G401.6 (cell line): ENCODE measurements around the gene LEMD1.
A peak's percentile ranks its signal among the peaks of the same experiment; 100 is the strongest.

Source experiments
- FAIRE-seq: peaks from 2 replicates; lab custom pipeline; 2012; peaks lifted over from hg19 to GRCh38; lab: Jason Lieb, UNC

LEMD1 gene

GRCh38 chr1:205354259-205355074 lies 67.4 kb downstream of the LEMD1 start:
- FAIRE-seq: peak; percentile 88

DNA sequence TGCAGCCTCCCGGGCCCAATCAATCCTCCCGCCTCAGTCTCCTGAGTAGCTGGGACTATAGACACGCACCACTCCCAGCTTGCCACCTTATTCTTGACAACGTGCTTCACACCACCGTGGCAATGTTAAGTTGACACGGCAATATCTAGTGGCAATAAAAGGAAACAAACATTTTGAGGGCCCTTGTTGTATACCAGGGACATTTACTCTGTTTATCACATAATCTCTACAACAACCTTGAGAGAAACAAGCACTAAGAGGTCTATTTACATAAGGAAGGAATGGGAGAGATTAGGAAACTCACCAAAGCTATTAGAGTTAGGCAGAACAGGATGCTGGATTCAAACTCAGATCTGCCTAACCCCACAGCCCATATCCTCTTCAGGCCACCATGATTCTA lies 68.2 kb downstream of the LEMD1 start:
- FAIRE-seq: no peak

DNA sequence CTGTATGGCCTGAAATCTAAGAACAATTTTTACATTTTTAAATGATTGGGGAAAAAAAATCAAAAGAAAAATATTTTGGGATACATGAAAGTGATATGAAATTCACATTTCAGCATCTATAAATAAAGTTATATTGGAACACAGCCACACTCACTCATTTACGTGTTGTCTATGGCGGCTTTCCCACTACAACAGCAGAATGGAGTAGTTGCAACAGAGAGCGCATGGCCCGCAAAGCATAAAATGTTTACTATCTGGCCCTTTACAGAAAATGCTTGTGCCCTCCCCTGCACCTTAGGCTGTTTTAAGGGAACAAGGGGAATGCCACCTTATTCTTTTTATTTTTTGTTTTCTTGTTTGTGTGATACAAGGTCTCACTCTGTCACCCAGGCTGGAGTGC lies 68.7 kb downstream of the LEMD1 start:
- no peak for FAIRE-seq

DNA sequence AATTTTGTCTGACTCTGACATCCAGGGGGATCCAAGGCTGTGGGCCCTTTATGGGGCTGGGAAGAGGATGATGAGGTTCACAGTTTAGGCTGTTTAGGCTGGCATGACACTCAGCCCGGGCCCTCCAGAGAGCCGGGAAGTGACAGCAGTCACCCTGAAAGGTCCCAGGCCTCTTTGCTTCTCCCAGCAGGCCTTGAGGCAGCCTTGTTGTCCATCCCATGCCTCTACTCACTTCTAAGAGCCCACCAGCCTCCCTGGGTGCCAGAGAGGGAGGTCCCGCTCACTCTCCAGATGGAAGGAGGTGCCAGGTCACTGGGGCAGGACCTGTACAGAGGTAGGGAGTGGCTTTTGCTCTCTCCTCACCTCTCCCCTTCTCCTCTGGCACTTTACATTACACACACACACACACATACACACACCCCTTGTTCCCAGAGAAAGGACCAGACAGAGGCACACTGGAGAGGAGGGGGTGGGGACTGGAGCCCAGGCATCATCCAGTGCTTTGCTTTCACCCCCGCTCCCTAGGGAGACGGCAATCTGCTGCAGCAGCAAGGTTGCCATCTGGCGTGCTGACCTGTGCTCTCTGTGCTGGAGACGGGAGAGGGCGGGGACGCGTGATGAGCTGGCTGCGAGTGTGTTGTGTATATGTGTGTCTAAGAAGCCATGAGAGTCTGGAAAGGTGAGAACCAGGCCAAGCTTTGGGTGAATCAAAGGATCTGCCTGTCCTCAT lies 69.7 kb downstream of the LEMD1 start:
- FAIRE-seq: no peak

- no peak for FAIRE-seq
These were observed 71.1 kb downstream of the LEMD1 start for GRCh38 chr1:205350691-205351141.

- FAIRE-seq: no peak
These were observed 71.7 kb downstream of the LEMD1 start for GRCh38 chr1:205350124-205350523.

- FAIRE-seq: no peak
These were observed 73.0 kb downstream of the LEMD1 start for GRCh38 chr1:205348554-205349487.

DNA sequence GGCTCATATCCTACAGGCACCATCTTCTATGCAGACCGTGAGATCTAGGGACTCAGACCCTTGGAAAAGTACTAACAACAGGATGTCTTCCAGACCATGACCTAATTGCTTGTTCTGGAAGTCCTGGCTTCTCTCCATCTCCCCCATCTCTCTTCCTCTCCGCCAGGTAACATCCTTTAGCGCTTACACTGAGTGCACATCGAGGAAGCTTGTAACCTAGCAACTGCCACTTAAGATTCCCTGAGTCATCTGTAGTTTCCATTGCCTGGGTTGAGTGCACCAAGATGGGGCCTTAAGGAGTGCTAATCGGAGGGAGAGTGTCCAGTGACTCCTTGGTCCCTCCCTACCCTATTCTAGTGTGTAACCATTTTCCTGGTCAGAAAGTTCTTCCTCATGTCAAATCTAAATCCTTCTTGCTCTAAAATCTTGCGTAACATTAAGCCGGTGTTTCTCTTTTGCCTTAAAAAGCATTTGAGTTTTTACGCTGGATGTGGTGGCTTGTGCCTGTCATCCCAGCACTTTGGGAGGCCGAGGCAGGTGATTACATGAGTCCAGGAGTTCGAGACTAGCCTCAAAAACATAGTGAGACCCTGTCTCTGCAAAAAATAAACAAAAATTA lies 74.8 kb downstream of the LEMD1 start:
- no peak for FAIRE-seq

DNA sequence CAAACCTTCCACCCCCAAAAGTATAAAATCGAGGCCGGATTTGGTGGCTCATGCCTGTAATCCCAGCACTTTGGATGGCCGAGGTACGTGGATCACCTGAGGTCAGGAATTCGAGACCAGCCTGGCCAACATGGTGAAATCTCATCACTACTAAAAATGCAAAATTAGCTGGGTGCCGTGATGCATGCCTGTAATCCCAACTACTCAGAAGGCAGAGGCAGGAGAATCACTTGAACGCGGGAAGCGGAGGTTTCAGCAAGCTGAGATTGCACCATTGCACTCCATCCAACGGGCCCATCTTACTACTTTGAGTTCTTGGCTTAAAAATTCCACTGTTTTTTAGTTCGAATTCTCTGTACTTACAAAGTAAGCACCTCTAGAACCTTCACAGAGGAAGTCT lies 76.1 kb downstream of the LEMD1 start:
- FAIRE-seq: no peak

- no peak for FAIRE-seq
These were observed 77.6 kb downstream of the LEMD1 start for GRCh38 chr1:205344066-205344928.

DNA sequence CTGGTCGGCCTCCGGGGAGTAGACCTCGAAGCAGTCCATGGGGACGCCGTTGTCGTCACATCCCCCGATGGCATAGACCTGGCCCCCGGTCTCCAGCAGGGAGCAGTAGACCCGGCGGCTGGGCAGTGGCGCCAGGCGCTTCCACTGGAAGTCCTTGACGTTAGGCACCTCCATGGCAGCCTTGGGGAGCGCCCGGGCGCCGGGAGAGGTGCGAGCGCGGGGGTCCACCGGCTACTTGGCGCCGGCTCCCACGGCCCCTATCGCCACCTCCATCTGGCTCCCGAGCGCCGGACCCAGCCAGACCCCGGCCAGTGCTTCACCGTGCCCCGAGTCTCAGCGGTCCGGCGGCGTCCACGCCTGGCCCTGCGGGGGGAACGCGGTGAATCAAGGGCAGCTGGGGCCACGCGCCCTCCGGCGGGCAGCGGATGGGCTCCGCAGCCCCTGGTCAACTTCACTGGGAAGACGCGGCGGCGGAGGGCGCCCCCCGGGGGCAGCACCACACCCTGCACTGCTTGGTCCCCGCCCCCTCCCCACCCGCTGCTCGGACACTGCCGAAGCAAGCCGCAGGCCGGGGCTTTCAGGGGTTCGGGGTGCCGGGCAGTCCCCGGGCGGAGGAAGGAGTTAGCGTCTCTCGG lies 78.3 kb downstream of the LEMD1 start:
- no peak for FAIRE-seq

DNA sequence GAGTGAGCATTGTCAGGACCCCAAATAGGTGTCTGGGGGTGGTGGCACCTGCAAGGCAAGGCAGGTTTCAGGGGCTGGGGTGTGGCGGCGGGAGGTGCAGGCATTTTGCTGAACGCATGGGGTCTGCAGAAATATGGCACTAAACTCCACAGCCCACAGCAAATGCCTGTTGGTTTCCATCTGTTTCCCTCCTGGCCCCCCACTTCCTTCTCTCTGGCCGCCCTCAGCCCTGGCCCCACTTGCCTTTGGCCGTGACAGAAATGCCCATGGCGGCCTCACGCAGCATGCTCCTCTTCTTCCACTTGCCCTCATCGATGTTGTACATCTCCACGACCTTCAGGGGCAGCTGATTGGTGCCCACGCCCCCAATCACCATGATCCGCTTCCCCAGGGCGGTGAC lies 78.9 kb downstream of the LEMD1 start:
- no peak for FAIRE-seq

DNA sequence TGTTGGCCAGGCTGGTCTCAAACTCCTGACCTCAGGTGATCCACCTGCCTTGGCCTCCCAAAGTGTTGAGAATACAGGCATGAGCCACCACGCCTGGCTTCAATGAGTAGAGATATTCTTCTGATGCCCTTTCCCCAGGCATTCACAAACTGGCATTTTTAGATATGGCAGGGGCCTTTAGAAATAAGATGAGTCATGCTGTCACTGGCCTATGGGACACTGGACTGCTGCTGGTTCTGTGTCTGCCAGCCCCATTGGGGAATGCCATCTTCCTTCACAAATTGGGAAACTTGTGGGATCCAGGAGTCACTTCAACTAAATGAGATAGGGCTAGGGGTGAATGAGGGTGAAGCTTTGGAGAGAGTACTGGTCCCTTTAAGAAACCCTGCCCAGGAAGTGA lies 81.2 kb downstream of the LEMD1 start:
- FAIRE-seq: no peak

GRCh38 chr1:205339717-205340116 lies 82.1 kb downstream of the LEMD1 start:
- FAIRE-seq: no peak

DNA sequence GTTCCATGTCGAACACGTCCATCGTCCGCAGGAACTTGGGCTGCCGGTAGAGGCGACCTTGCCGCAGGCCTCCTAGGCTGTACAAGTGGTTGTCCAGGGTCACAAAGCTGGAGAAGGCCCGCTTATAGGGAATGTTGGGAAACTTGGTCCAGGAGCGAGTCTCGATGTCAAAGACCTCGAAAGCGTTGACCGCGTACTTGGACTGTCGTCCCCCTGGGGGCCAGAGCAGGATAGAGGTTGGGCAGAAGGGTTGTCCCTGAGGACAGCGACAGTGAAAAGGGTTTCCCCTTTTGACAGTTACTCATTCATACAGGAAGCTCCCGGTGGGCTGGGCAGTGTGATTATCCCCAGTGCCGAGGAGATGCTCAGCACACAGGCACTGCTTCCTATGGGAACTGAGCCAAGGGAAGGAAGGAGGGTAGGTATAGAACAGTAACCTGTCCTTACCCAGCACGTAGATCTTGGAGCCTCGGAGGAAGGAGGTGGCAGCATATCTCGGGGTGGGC lies 82.6 kb downstream of the LEMD1 start:
- no peak for FAIRE-seq

GRCh38 chr1:205338011-205338410 lies 83.8 kb downstream of the LEMD1 start:
- no peak for FAIRE-seq

GRCh38 chr1:205337481-205337880 lies 84.4 kb downstream of the LEMD1 start:
- no peak for FAIRE-seq

DNA sequence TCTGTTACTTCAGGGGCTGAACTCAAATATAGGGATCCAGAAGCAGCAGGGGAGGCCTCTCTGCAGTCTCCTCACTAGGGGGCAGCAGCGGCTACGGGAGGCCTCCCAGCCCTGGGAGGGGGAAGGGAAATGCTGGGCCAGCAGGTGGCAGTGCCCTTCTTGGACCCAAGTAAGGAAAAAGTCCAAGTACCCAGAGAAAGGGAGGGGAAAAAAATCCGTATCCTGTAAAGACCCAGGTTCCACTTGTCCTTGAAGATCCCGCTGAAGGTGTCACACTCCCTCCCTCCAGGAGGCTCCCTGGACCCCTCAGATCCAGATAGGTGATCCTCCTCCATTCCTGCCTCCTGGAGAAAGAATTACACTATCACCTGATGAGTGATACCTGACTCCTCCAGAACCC lies 86.2 kb downstream of the LEMD1 start:
- peak; percentile 63 for FAIRE-seq

- FAIRE-seq: no peak
These were observed 89.7 kb downstream of the LEMD1 start for GRCh38 chr1:205332015-205332791.
